HG03108 (cell line): Measurements from ENCODE around the gene TMEM242.

Source experiments
- ATAC-seq: cut with Tn5 transposase; IDR thresholded peaks from one replicate; pipeline ENCODE4 v1.9.1; 2021; ENCODE audit warnings: moderate library complexity; ENCODE audit not compliant: unreplicated experiment

The TMEM242 gene

DNA sequence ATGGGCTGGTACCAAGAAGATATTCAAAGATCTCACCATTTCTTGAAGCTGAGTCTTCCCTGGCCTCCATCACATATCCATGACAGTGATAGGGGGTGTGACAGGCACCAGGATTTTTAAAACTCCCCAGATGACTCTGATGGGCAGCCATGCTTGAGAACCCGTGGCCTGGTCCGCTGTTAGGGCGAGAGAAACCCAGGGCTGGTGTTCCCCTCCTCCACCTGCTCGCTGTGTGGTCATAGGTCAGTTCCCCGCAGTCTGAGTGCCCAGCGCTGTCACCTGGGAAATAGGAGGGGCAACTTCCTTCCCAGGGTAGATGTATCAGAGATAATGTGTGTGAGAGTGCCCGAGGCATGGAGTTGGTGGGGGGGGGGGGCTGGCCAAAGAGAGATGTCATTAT is 50.9 kb downstream of the TMEM242 start:
- ATAC-seq: no peak

- ATAC-seq: no peak
Measured at GRCh38 chr6:157271911-157272310, 51.4 kb downstream of the TMEM242 start.

- ATAC-seq: no peak
Measured at GRCh38 chr6:157271441-157271840, 51.9 kb downstream of the TMEM242 start.

GRCh38 chr6:157270916-157271315 is 52.4 kb downstream of the TMEM242 start:
- no peak for ATAC-seq

- no peak for ATAC-seq
Measured at GRCh38 chr6:157270308-157270707, 53.0 kb downstream of the TMEM242 start.

DNA sequence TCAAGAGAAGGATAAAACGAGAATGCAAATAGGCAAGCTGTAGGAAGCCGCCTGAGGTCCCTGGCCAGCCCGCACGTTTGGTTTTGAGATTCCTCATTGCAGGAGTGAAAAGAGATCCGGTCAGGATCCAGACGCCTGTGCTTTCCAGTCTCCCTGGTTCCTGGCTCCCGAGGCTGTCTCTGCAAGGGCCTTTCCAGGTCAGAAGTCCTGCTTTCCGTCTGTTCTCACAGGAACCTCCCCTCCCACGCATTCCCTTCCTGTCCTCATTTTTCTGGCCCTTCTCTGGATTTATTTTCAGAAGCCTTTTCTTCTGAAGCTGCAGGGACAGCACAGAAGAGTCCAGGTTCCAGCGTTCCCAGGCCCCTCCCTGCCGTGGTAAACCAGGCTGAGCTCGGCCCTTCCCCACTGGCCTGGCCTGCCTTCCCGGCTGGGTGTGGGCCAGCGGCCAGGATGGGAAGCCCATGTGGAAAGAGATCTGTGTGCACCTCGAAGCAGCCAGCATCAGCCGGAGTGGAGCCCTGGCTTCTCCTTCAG is 54.0 kb downstream of the TMEM242 start:
- no peak for ATAC-seq

GRCh38 chr6:157268835-157269234 is 54.5 kb downstream of the TMEM242 start:
- no peak for ATAC-seq

DNA sequence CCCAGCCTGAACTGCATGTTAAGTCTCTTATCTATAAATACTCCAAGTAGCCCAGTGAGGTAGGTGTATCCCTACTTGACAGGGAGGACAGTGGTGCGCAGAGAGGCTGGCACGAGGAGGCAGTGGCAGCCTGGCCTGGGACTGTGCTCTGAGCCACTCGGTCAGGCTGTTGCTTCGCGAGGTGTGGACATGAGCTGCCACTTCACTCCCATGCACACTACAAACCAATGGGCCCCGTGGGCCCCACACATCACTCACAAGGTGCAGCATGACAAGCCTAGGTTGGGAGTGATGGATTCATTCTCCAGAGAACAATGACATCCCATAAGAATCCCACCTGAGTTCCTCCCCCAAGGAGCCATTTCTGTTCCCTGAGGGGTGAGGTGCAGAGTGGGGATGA is 54.9 kb downstream of the TMEM242 start:
- no peak for ATAC-seq

GRCh38 chr6:157267654-157268053 is 55.7 kb downstream of the TMEM242 start:
- ATAC-seq: no peak

DNA sequence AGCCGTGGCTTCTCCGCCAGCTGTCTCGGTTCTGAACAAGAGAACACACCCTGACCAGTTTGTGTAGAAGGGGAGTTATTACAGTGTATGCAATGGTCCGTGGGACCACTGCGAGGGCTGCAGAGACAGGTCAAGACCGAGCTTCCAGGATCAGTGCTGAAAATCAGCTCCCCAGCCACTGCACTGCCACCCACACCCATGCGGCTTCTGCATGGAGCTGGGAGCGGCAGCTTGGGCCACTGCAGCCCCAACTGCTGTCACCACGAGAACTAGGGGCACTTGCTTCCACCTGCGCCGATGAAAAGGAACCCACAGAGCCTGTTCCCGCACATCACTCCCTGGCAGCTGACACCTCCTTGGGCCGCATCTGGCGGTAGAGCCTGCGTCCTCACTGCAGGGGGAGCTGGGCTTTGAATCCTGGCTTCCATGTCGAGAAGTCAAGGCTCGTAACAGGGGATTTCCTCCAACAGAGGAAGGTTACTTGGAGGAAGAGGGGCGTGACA is 56.2 kb downstream of the TMEM242 start:
- no peak for ATAC-seq

DNA sequence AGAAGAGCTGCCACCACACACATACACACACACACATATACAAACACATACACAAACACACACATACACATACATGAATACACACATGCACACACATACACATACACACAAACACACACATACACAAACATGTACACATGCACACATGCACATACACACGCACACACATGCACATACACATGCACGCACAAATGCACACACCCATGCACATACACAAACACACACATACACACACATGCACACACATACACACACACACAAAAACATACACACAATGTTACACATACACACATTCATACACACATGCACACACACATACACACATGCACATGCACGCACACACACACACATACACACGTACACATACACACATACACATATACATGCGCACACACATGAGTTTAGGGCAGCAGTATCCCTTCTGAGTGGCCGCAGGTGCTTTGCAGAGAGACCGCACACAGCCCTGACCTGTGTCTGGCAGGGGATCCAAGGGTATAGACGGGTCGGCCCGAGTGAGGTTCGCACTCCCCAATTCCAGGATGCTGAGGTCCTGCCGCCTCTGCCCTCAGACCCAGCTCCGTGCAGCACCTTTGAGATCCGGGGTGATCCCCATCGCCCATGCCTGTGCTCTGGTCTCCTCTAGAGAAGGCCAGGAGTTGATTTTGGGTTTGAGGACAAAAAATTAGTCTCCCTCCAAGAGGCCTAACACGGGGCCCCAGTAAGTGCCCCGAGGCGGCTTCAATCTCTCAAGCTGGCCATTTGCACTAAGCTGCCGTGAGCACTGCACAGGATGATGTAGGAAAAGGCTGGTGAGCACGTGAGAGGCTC is 56.8 kb downstream of the TMEM242 start:
- ATAC-seq: no peak

DNA sequence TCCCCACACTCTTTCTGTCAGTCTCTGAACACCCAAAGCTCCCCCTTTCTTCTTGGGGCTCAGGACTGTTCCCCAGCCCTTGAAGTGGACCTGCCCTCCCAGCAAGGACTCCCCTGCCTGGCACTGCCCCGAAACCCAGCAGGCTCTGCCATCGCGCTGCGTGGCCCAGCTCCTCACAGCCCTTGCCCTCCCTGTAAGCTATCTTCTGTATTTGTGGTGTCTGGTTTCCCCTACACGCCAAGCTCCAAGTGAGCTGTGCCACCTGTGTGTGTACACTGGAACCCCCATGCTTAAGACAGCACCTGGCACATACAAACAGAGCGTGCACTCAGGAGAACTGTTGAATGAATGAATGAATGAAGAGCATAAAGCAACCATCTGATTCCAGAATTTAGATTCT is 57.7 kb downstream of the TMEM242 start:
- no peak for ATAC-seq

GRCh38 chr6:157265186-157265585 is 58.1 kb downstream of the TMEM242 start:
- ATAC-seq: no peak

DNA sequence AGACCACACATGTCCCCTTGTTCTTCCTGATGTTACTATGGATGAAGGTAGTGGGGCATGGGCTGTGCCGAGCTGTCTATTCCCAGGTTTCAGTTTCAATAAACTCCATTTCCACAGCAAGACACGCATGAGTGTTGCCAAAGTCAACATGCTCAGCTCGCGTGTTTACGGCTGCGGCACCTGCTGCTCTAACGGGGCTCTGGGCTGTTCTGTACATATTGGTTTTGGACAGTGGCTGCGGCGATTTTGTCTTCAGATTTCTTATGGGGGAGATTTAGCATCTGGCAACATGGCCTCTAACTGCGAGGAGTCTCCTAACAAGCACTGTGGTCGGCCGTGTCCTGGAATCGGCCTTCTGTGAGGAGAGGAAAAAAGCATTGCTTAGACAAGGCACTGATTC is 58.6 kb downstream of the TMEM242 start:
- ATAC-seq: no peak

DNA sequence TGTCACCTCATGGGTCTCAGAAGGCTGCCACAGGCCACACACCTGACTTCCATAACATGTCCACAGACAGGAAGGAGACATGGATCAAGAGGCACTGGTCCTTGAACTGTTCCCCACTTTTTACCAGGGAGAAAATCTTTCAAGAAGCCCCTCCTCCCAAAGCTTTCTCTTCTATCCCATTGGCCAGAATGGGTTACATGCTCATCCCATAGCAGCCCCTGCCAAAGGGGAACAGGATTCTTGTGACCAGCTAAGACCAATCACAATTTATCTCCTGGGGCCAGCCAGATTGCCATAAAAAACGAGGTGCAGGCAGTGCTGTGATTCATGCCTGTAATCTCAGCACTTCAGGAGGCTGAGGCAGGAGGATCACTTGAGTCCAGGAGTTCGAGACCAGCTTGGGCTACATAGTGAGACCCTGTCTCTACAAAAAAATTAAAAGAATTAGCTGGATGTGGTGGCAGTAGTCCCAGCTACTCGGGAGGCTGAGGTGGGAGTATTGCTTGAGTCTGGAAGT is 59.4 kb downstream of the TMEM242 start:
- ATAC-seq: no peak

DNA sequence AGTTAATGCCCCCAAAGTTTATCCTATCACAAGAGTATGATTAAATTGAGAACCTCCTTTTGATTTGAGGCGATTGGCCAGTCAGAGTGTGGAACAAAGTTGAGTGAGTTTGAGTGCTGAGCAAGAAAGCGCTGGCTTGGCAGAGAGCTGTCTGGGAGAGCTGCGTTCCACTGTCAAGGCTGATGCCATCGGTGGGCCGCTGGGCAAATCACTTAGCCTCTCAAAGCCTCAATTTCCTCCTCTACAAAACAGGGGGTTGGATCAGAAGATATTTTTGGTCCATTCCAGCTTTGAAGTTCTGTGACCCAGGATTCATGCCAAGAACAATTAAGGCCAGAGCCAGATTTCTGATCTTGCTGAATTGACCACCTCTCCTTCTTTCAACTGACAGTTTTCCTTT is 60.2 kb downstream of the TMEM242 start:
- no peak for ATAC-seq

GRCh38 chr6:157261606-157262005 is 61.7 kb downstream of the TMEM242 start:
- ATAC-seq: no peak

DNA sequence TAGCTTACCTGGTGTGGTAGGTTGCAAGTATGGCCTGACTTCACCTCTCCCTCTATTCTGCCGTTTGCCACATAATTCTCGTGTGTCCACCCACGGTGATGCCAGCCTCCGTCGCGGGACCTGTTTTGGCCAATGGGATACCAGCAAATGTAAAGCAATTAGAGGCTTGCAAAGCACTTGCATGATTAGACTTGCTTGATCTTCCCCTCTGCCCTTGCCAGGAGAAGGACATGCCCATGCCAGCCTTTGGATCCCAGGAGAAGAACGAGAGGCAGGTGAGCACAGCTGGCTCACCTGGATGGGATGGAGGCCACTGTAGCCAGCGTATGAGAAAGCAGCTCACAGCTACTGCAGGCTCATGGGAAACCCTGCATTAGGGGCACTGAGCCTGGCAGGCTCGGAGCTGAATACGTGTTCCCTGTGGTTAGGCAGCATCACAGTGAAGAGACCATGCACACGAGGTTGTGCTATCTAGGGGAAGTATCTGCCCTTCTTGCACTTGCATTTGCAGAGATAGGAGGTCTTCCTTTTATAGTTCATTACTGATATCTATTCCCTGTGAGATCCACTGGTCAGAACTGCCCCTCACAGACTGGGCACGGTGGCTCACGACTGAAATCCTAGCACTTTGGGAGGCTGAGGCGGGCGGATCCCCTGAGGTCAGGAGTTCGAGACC is 62.4 kb downstream of the TMEM242 start:
- no peak for ATAC-seq

DNA sequence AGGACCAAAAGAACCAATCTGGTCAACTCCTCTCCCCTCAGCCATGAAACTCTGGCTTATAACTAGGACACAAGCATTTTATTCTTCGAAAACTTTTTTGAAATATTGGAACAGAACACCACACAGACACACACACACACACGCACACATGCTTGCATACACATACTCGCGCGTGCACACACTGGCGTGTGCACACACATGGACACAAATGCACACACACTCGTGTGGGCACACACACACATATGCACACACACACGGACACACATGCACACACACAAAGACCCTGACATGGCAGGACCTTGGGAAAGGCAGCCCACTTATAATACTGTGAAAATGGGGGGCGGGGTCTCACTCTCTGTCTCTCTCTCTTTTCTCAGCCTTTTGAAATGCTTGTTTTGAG is 63.9 kb downstream of the TMEM242 start:
- ATAC-seq: no peak

DNA sequence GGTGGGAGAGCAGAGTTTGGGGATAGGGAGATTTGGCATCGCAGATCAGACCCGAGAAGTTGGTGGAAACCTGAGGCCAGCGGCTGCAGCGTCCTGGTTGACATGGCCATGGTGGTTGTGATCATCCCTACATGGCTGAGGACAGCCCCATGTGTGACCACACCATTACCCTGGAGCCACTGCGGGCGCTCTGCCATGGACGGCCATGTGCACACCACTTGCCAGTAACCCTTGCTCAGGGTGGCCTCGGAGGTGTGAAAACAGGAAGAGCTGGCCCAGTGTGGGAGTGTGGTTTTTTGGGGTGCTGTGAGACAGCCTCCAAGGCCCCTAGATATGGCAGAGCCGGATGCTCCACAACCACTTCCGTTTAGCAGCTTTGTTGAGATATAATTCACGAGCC is 64.4 kb downstream of the TMEM242 start:
- no peak for ATAC-seq

DNA sequence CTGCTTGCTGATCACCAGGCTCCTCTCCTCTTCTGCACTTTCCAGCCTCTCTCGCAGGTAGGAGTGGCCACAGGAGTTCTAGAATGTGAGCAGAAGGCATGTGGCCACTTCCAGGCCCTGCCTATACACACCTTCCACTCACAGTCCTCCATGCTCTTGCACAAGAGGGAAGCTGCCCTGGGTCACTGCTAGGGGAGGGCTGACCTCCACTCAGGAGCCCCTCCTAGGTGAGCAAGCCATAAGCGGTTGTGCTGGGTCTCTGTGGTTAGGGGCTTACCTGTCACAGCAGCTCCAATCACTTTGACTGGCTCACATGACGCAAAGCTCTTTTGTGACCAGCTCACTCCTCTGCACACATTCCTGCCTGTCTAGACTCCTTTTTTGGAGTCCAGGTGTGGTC is 68.2 kb downstream of the TMEM242 start:
- ATAC-seq: no peak

GRCh38 chr6:157254538-157254937 is 68.8 kb downstream of the TMEM242 start:
- no peak for ATAC-seq
